ENCODE data around the gene LBR. TPM values are rescaled to one million over a fixed set of nuclear protein-coding genes. Genes with fewer than 3 reads are reported as not detected.
"Not testable (repeated sequence)": the region's sequence is repeated elsewhere in the genome, so short reads cannot be mapped to it uniquely, and the experiment has no call there.

The LBR gene
- 71.0 and 72.5 TPM in 2 replicates for total RNA-seq (2014; rRNA removed; shearing (Covaris generic))

GRCh38 chr1:225427235-225428067 lies at the start of gene LBR:
LBR (minus strand) TSS chr1:225428038; CDS start chr1:225424075, 3,963 bp downstream.
- no peak for DNase-seq (ENCODE audit: low spot score)

GRCh38 chr1:225477296-225477911 lies 49.6 kb upstream of the LBR start:
- no peak for DNase-seq (ENCODE audit: low spot score)

GRCh38 chr1:225476538-225476988 lies 48.7 kb upstream of the LBR start:
- no peak for DNase-seq (ENCODE audit: low spot score)

- DNase-seq (ENCODE audit: low spot score), result no peak
Measured at GRCh38 chr1:225476100-225476511, 48.3 kb upstream of the LBR start.

GRCh38 chr1:225474986-225475820 lies 47.4 kb upstream of the LBR start:
- DNase-seq (ENCODE audit: low spot score), result no peak

- DNase-seq (ENCODE audit: low spot score), result no peak
Measured at GRCh38 chr1:225474439-225474985, 46.7 kb upstream of the LBR start.

- not testable (repeated sequence) for DNase-seq (ENCODE audit: low spot score)
Measured at GRCh38 chr1:225473676-225474438, 46.0 kb upstream of the LBR start.

GRCh38 chr1:225473266-225473665 lies 45.4 kb upstream of the LBR start:
- DNase-seq (ENCODE audit: low spot score), result not testable (repeated sequence)

- no peak for DNase-seq (ENCODE audit: low spot score)
Measured at GRCh38 chr1:225471453-225472301, 43.8 kb upstream of the LBR start.

GRCh38 chr1:225471109-225471452 lies 43.2 kb upstream of the LBR start:
- no peak for DNase-seq (ENCODE audit: low spot score)

- DNase-seq (ENCODE audit: low spot score), result no peak
Measured at GRCh38 chr1:225470211-225471108, 42.6 kb upstream of the LBR start.

GRCh38 chr1:225469051-225469450 lies 41.2 kb upstream of the LBR start:
- no peak for DNase-seq (ENCODE audit: low spot score)

GRCh38 chr1:225468270-225469020 lies 40.6 kb upstream of the LBR start:
- no peak for DNase-seq (ENCODE audit: low spot score)

GRCh38 chr1:225467193-225468020 lies 39.6 kb upstream of the LBR start:
- DNase-seq (ENCODE audit: low spot score), result peak; percentile 33

GRCh38 chr1:225466848-225467192 lies 39.0 kb upstream of the LBR start:
- no peak for DNase-seq (ENCODE audit: low spot score)

- DNase-seq (ENCODE audit: low spot score), result no peak
Measured at GRCh38 chr1:225465793-225466517, 38.1 kb upstream of the LBR start.

All from A172 (cell line).